SK-N-SH (cell line): ENCODE results near the gene TSPAN10. TPM values are rescaled to one million over a fixed set of nuclear protein-coding genes. Genes with fewer than 3 reads are reported as not detected.

Experiments
- CTCF ChIA-PET: fragments of 300-600, 350-600 bp; formaldehyde crosslinking; extraction: SDS; loops from one replicate; lab custom pipeline; 2021; lab: Yijun Ruan, JAX
- POLR2A ChIA-PET: fragments of 350-600 bp; sonication (Branson Sonifier 250); formaldehyde crosslinking; extraction: SDS; loops from one replicate; lab custom pipeline; 2020; ENCODE audit warnings: antibody characterized with exemption, inconsistent platforms; lab: Yijun Ruan, JAX
- DNase-seq: peaks from one replicate; pipeline ENCODE4 v3.0.0; 2012
- H2AFZ ChIP-seq: fragments of 200-600 bp; sonication (generic); 2 replicates; pipeline ENCODE4 v1.8.1; 2016; ENCODE audit warnings: antibody characterized with exemption, mild to moderate bottlenecking, low read depth
- H3F3A ChIP-seq: fragments of 200-600 bp; sonication (generic); replicated peaks from 2 replicates; pipeline ENCODE3; 2016; ENCODE audit warnings: antibody characterized with exemption, mild to moderate bottlenecking; ENCODE audit not compliant: insufficient read depth
- H3K27ac ChIP-seq, 2 experiments: fragments of 200-500 bp in 1 of 2; fragments of 200-600 bp in 1 of 2; sonication (Bioruptor generic) in 1 of 2; sonication (generic), shearing (Covaris generic) in 1 of 2; 2 replicates each; pipeline versions ENCODE4 v1.5.1 to v1.6.1; 2014 to 2016; ENCODE audit warnings: low read depth in 2 of 2, inconsistent platforms in 1 of 2, low read length in 1 of 2, mild to moderate bottlenecking in 1 of 2, mixed read lengths in 1 of 2
- H3K27me3 ChIP-seq: fragments of 200-600 bp; sonication (generic), shearing (Covaris generic); 2 replicates; pipeline ENCODE4 v1.6.1; 2016; ENCODE audit warnings: mixed run types; ENCODE audit not compliant: insufficient read depth
- H3K36me3 ChIP-seq, 2 experiments: fragments of 200-500 bp in 1 of 2; fragments of 200-600 bp in 1 of 2; sonication (Bioruptor generic) in 1 of 2; sonication (generic) in 1 of 2; replicated peaks in 1 of 2; 2 replicates each; pipeline versions ENCODE3 to v1.5.1; 2014 to 2016; ENCODE audit warnings: low read length in 1 of 2, mild to moderate bottlenecking in 1 of 2; ENCODE audit not compliant: insufficient read depth in 2 of 2, control insufficient read depth in 1 of 2
- H3K4me1 ChIP-seq, 2 experiments: fragments of 200-500 bp in 1 of 2; fragments of 200-600 bp in 1 of 2; sonication (Bioruptor generic) in 1 of 2; sonication (generic), shearing (Covaris generic) in 1 of 2; 2 replicates each; pipeline versions ENCODE4 v1.5.1 to v1.6.1; 2014 to 2016; ENCODE audit warnings: low read depth in 1 of 2, low read length in 1 of 2, mixed run types in 1 of 2; ENCODE audit not compliant: insufficient read depth in 2 of 2, control insufficient read depth in 1 of 2
- H3K4me2 ChIP-seq: fragments of 200-600 bp; sonication (generic), shearing (Covaris generic); 2 replicates; pipeline ENCODE4 v1.6.1; 2017; ENCODE audit warnings: mixed run types
- H3K4me3 ChIP-seq, 2 experiments: fragments of 200-500 bp in 1 of 2; fragments of 200-600 bp in 1 of 2; sonication (Bioruptor generic) in 1 of 2; sonication (generic), shearing (Covaris generic) in 1 of 2; 2 replicates each; pipeline versions ENCODE4 v1.5.1 to v1.8.1; 2014 to 2016; ENCODE audit warnings: low read depth in 2 of 2, inconsistent platforms in 1 of 2, low read length in 1 of 2, mild to moderate bottlenecking in 1 of 2, mixed read lengths in 1 of 2, moderate library complexity in 1 of 2
- H3K79me2 ChIP-seq: fragments of 200-600 bp; sonication (generic); 2 replicates; pipeline ENCODE4 v1.8.1; 2017; ENCODE audit warnings: mild to moderate bottlenecking; ENCODE audit not compliant: insufficient read depth
- H3K9ac ChIP-seq: fragments of 200-600 bp; sonication (generic); 2 replicates; pipeline ENCODE4 v1.6.1; 2017; ENCODE audit warnings: mixed run types
- H3K9me2 ChIP-seq: fragments of 200-600 bp; sonication (generic); 2 replicates; pipeline ENCODE4 v1.6.1; 2017; ENCODE audit warnings: mixed run types
- H3K9me3 ChIP-seq: fragments of 200-600 bp; sonication (generic); 2 replicates; pipeline ENCODE4 v1.6.1; 2017; ENCODE audit warnings: mixed run types, mild to moderate bottlenecking, moderate library complexity
- H4K20me1 ChIP-seq: fragments of 200-600 bp; sonication (generic); 2 replicates; pipeline ENCODE4 v1.6.1; 2017; ENCODE audit warnings: mild to moderate bottlenecking, mixed run types; ENCODE audit not compliant: insufficient read depth
- CHD2 ChIP-seq: fragments of 150-350 bp; IDR thresholded peaks from 2 replicates; pipeline ENCODE4 v1.6.1; 2018; ENCODE audit warnings: low read length; ENCODE audit not compliant: partially characterized antibody
- EP300 ChIP-seq, 2 experiments: IDR thresholded peaks; 2 replicates each; pipeline versions ENCODE4 v1.4.0 to v1.6.1; 2012; ENCODE audit warnings: borderline replicate concordance in 1 of 2, low read depth in 1 of 2, low read length in 1 of 2
- EZH2phosphoT487 ChIP-seq: fragments of 200-600 bp; sonication (generic); IDR thresholded peaks from 2 replicates; pipeline ENCODE4 v1.6.1; 2017; ENCODE audit warnings: low read depth, mixed run types, mild to moderate bottlenecking, antibody characterized with exemption, moderate library complexity, borderline replicate concordance
- FOSL2 ChIP-seq: IDR thresholded peaks from 2 replicates; pipeline ENCODE4 v1.4.0; 2012; ENCODE audit warnings: low read depth, mild to moderate bottlenecking, moderate library complexity, borderline replicate concordance
- FOXJ3 ChIP-seq: sonication (generic); formaldehyde crosslinking; IDR thresholded peaks from 2 replicates; pipeline ENCODE4 v1.5.1; 2020; ENCODE audit warnings: mild to moderate bottlenecking, missing genetic modification reagents
- POLR2AphosphoS5 ChIP-seq: IDR thresholded peaks from 2 replicates; pipeline ENCODE4 v1.6.1; 2012; ENCODE audit warnings: low read depth, low read length
- RAD21 ChIP-seq: IDR thresholded peaks from 2 replicates; pipeline ENCODE4 v1.6.1; 2012; ENCODE audit warnings: mild to moderate bottlenecking, low read length
- RCOR1 ChIP-seq: fragments of 150-350 bp; IDR thresholded peaks from 2 replicates; pipeline ENCODE4 v1.6.1; 2017; ENCODE audit warnings: antibody characterized with exemption, low read length
- RXRA ChIP-seq: IDR thresholded peaks from 2 replicates; pipeline ENCODE4 v1.4.0; 2012; ENCODE audit warnings: low read depth, mild to moderate bottlenecking, borderline replicate concordance
- TAF1 ChIP-seq: IDR thresholded peaks from 2 replicates; pipeline ENCODE4 v1.6.1; 2012; ENCODE audit warnings: low read depth, mild to moderate bottlenecking, low read length, moderate library complexity, borderline replicate concordance
- TEAD4 ChIP-seq: IDR thresholded peaks from 2 replicates; pipeline ENCODE4 v1.4.0; 2012; ENCODE audit warnings: mild to moderate bottlenecking, borderline replicate concordance; ENCODE audit not compliant: insufficient read depth
- USF2 ChIP-seq: fragments of 150-350 bp; IDR thresholded peaks from 2 replicates; pipeline ENCODE4 v1.6.1; 2017; ENCODE audit warnings: antibody characterized with exemption, low read length, low read depth, borderline replicate concordance
- WGBS: methylation state at CpG from one replicate; pipeline ENCODE4 v1.1.6; 2017; ENCODE audit warnings: low lambda C conversion rate; 5-methylcytosine and 5-hydroxymethylcytosine counted together
- polyA plus RNA-seq, 3 experiments: library from polyadenylated mRNA; depleted of rRNA; stranded (reverse); fragments of >200 nt; gene quantifications; 2 replicates each; pipeline ENCODE4 v1.2.3, GENCODE V29; 2012
- TF ChIP-seq, protein P1 (sequence below): fragments of 200-600 bp; sonication (generic); IDR thresholded peaks from 2 replicates; pipeline ENCODE4 v1.6.1; 2017; ENCODE audit warnings: antibody characterized with exemption, mild to moderate bottlenecking, moderate library complexity
- TF ChIP-seq, protein P2 (sequence below): IDR thresholded peaks from 2 replicates; pipeline ENCODE4 v1.4.0; 2012; ENCODE audit warnings: low read depth, borderline replicate concordance
- TF ChIP-seq, protein P3 (sequence below): IDR thresholded peaks from 2 replicates; pipeline ENCODE4 v1.4.0; 2012; ENCODE audit warnings: low read depth

The TSPAN10 gene
- polyA plus RNA-seq, 1 of the 3 experiments (the other 2 are of a cell fraction) = 6.0 TPM

GRCh38 chr17:81680150-81680549 lies 43.2 kb downstream of the TSPAN10 start (continued):
- TF ChIP-seq CHD2 (no peak), POLR2AphosphoS5 (no peak), RCOR1 (no peak), TAF1 (no peak), TEAD4 (no peak), EZH2phosphoT487 (no peak)
- TF ChIP-seq, protein P1, sequence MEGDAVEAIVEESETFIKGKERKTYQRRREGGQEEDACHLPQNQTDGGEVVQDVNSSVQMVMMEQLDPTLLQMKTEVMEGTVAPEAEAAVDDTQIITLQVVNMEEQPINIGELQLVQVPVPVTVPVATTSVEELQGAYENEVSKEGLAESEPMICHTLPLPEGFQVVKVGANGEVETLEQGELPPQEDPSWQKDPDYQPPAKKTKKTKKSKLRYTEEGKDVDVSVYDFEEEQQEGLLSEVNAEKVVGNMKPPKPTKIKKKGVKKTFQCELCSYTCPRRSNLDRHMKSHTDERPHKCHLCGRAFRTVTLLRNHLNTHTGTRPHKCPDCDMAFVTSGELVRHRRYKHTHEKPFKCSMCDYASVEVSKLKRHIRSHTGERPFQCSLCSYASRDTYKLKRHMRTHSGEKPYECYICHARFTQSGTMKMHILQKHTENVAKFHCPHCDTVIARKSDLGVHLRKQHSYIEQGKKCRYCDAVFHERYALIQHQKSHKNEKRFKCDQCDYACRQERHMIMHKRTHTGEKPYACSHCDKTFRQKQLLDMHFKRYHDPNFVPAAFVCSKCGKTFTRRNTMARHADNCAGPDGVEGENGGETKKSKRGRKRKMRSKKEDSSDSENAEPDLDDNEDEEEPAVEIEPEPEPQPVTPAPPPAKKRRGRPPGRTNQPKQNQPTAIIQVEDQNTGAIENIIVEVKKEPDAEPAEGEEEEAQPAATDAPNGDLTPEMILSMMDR = no peak

DNA sequence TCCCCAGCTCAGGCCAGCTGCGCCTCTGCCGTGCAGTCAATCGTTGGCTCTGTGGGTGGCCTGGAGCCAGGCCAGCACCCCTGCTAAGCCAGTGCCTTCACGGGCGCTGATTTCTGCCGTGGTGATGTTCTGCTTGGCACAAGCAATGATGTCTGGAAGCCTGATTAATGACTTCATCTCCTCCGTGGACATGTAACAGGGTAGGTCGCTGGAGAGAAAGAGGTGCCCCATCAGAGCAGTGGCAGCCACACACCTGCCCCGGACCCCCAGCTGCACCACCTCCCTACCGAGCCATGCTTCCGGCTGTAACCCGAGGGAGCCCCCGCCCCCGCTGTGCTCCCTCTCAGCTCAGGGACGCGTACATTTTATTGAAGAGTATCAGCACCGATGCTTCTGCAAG lies 44.7 kb downstream of the TSPAN10 start:
- Histone ChIP-seq H2AFZ (no peak overlapping the region), H3K4me3 (no peak overlapping the region), H3F3A (peaks cover 21% of the 10 kb centered on the region), H3K4me1 (peaks cover 19 to 21% of the 10 kb centered on the region in 2 experiments; a peak in 3 of 4 replicates), H3K9me2 (no peaks in the 10 kb centered on the region), H3K4me2 (peak overlapping the region; percentile 96; the same call in 1 of the 2 replicates), H3K36me3 (peaks cover 23 to 32% of the 10 kb centered on the region in 2 experiments), H4K20me1 (peaks cover 23% of the 10 kb centered on the region), H3K9ac (no peak overlapping the region), H3K27ac (no peak overlapping the region; a peak in 1 of 4 replicates), H3K9me3 (no peaks in the 10 kb centered on the region), H3K79me2 (peaks cover 91% of the 10 kb centered on the region), H3K27me3 (no peaks in the 10 kb centered on the region)
- POLR2A ChIA-PET = interaction anchor here (1.0 kb wide), 1 partner anchor 11 kb away, joined by 5 read pairs; no protein-coding TSS in a partner anchor
- no peak for DNase-seq
- CTCF ChIA-PET = interaction anchor here (0.8 to 1.2 kb wide), 2 partner anchors 10 to 16 kb away, joined by 3 to 5 read pairs; no protein-coding TSS in a partner anchor
- TF ChIP-seq EZH2phosphoT487 (no peak), TAF1 (no peak), EP300 (IDR thresholded peaks at IDR 0.05; ENCODE audit: borderline replicate concordance in 1 of 2, low read depth in 1 of 2, low read length in 1 of 2) (no peak)
- WGBS = 73% methylated on average over 17 of the region's 17 CpGs

GRCh38 chr17:81682565-81683207 lies 45.7 kb downstream of the TSPAN10 start:
- peaks cover 91% of the 10 kb centered on the region for H3K79me2 ChIP-seq
- ChIA-PET CTCF (interaction anchor here (1.1 to 2.4 kb wide), 6 partner anchors 11 to 277 kb away, joined by 3 to 12 read pairs (median 4); partner anchors contain the start of gene MRPL12), POLR2A (interaction anchor here (0.8 to 2.8 kb wide), 10 partner anchors 10 to 188 kb away, joined by 3 to 33 read pairs (median 6); partner anchors contain the start of genes ARHGDIA, MCRIP1 and MRPL12)
- peaks cover 19 to 21% of the 10 kb centered on the region in 2 experiments; a peak in 3 of 4 replicates for H3K4me1 ChIP-seq
- WGBS = 22% methylated on average over 19 of the region's 19 CpGs
- H3F3A ChIP-seq = peaks cover 17% of the 10 kb centered on the region
- no peaks in the 10 kb centered on the region for H3K9me3 ChIP-seq
- peaks cover 33 to 42% of the 10 kb centered on the region in 2 experiments for H3K36me3 ChIP-seq
- no peaks in the 10 kb centered on the region for H3K9me2 ChIP-seq
- H2AFZ ChIP-seq = peak overlapping the region; percentile 48; the same call in 1 of the 2 replicates
- peak overlapping the region; percentile 94 to 99 for H3K4me3 ChIP-seq
- peak; percentile 50 for DNase-seq
- H3K4me2 ChIP-seq = peak overlapping the region; percentile 96
- no peak for TF ChIP-seq EP300 (IDR thresholded peaks at IDR 0.05; ENCODE audit: borderline replicate concordance in 1 of 2, low read depth in 1 of 2, low read length in 1 of 2)
- no peak for TF ChIP-seq FOXJ3 (CRISPR knock-in tag)
- no peak for TF ChIP-seq USF2
- TF ChIP-seq POLR2AphosphoS5 = no peak
- no peak for TF ChIP-seq RXRA
- no peak for TF ChIP-seq RAD21
- TF ChIP-seq, protein P1 = no peak
- TF ChIP-seq FOSL2 = no peak
- TF ChIP-seq, protein P2, sequence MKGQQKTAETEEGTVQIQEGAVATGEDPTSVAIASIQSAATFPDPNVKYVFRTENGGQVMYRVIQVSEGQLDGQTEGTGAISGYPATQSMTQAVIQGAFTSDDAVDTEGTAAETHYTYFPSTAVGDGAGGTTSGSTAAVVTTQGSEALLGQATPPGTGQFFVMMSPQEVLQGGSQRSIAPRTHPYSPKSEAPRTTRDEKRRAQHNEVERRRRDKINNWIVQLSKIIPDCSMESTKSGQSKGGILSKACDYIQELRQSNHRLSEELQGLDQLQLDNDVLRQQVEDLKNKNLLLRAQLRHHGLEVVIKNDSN = no peak
- TF ChIP-seq, protein P3, sequence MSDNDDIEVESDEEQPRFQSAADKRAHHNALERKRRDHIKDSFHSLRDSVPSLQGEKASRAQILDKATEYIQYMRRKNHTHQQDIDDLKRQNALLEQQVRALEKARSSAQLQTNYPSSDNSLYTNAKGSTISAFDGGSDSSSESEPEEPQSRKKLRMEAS = no peak
- TF ChIP-seq, all 33 proteins: peak for 0
- Histone ChIP-seq H4K20me1 (peaks cover 33% of the 10 kb centered on the region), H3K27me3 (no peaks in the 10 kb centered on the region), H3K27ac (peak overlapping the region; percentile 76 to 82; a peak in 3 of 4 replicates), H3K9ac (peak overlapping the region; percentile 96)
